C4-2B (cell line): Measurements from ENCODE around the gene KHDC1L.

Experiments used
- CTCF ChIP-seq: fragments of 450-650 bp; conservative IDR thresholded peaks from 2 replicates; pipeline ENCODE4 v1.5.1; 2017; ENCODE audit warnings: mild to moderate bottlenecking
- ZFX ChIP-seq: fragments of 450-650 bp; IDR thresholded peaks from 2 replicates; pipeline ENCODE4 v1.6.1; 2017

GRCh38 chr6:73262671-73263569, 37.6 kb upstream of the KHDC1L start, which contains the start of gene KHDC1:
- no peak for TF ChIP-seq ZFX
- no peak for TF ChIP-seq CTCF
